Cardiac muscle cell (in vitro differentiated cells and primary cell): ENCODE measurements around the gene RNF214. TPM values are rescaled to one million over a fixed set of nuclear protein-coding genes. Genes with fewer than 3 reads are reported as not detected.

ENCODE experiments used
- DNase-seq, 2 donors: peaks; one replicate each; pipeline versions ENCODE4 v3.0.0 to v3.0.0-alpha.2; 2010 to 2017; ENCODE audit warnings: low read depth in 1 of 2, low spot score in 1 of 2
- H3K27ac ChIP-seq: fragments of 200-600 bp; sonication (generic); 2 replicates; pipeline ENCODE4 v1.5.1; 2016
- H3K27me3 ChIP-seq: fragments of 200-600 bp; sonication (generic); 2 replicates; pipeline ENCODE4 v1.6.0; 2016; ENCODE audit warnings: control low read depth
- H3K36me3 ChIP-seq: fragments of 200-600 bp; sonication (generic); 2 replicates; pipeline ENCODE4 v1.5.1; 2016; ENCODE audit warnings: control low read depth
- H3K4me1 ChIP-seq: fragments of 200-600 bp; sonication (generic); 2 replicates; pipeline ENCODE4 v1.8.1; 2017; ENCODE audit warnings: low read depth, mild to moderate bottlenecking, mixed run types
- H3K4me3 ChIP-seq: fragments of 200-600 bp; sonication (generic); 2 replicates; pipeline ENCODE4 v1.5.1; 2016; ENCODE audit warnings: mild to moderate bottlenecking
- H3K9me3 ChIP-seq: fragments of 200-600 bp; sonication (generic); 2 replicates; pipeline ENCODE4 v1.5.1; 2017; ENCODE audit warnings: low read depth, mild to moderate bottlenecking, control low read depth
- CTCF ChIP-seq: IDR thresholded peaks from 2 replicates; pipeline ENCODE4 v1.5.1; 2012; ENCODE audit warnings: low read depth, mild to moderate bottlenecking, low read length
- polyA plus RNA-seq: library from polyadenylated mRNA; unstranded; fragments of >200 nt; fragmentation: Nextera tagmentation; extraction: Ambion mirVana; gene quantifications from 2 replicates; pipeline ENCODE4 v1.2.1, GENCODE V29; 2016
- total RNA-seq: library from RNA; depleted of rRNA; stranded (reverse); fragments of >200 nt; gene quantifications from 2 replicates; pipeline ENCODE4 v1.2.3, GENCODE V29; 2016

Gene RNF214
- total and polyA plus RNA-seq, 2 experiments from 2014 or later = 13.8 to 20.0 TPM

GRCh38 chr11:117187428-117187798 is 45.1 kb upstream of the RNF214 start:
- TF ChIP-seq CTCF = no peak
- Histone ChIP-seq H3K4me1 (no peaks in the 10 kb centered on the region), H3K27me3 (no peaks in the 10 kb centered on the region), H3K36me3 (peaks cover 15% of the 10 kb centered on the region), H3K4me3 (no peak overlapping the region), H3K9me3 (no peaks in the 10 kb centered on the region), H3K27ac (no peak overlapping the region)
- DNase-seq = no peak

GRCh38 chr11:117187799-117188481 is 44.5 kb upstream of the RNF214 start:
- Histone ChIP-seq H3K9me3 (no peaks in the 10 kb centered on the region), H3K36me3 (peaks cover 15% of the 10 kb centered on the region), H3K27ac (no peak overlapping the region), H3K4me3 (no peak overlapping the region), H3K27me3 (no peaks in the 10 kb centered on the region), H3K4me1 (no peaks in the 10 kb centered on the region)
- TF ChIP-seq CTCF = no peak
- DNase-seq = no peak

GRCh38 chr11:117188620-117189081 is 43.8 kb upstream of the RNF214 start:
- no peaks in the 10 kb centered on the region for H3K27me3 ChIP-seq
- H3K4me1 ChIP-seq = no peaks in the 10 kb centered on the region
- no peak for DNase-seq
- H3K27ac ChIP-seq = no peak overlapping the region
- H3K9me3 ChIP-seq = no peaks in the 10 kb centered on the region
- TF ChIP-seq CTCF = no peak
- H3K4me3 ChIP-seq = no peak overlapping the region
- H3K36me3 ChIP-seq = peaks cover 13% of the 10 kb centered on the region

GRCh38 chr11:117189191-117189940 is 43.1 kb upstream of the RNF214 start:
- Histone ChIP-seq H3K27me3 (no peaks in the 10 kb centered on the region), H3K4me1 (no peaks in the 10 kb centered on the region), H3K9me3 (no peaks in the 10 kb centered on the region), H3K27ac (no peak overlapping the region), H3K4me3 (no peak overlapping the region), H3K36me3 (peaks cover 10% of the 10 kb centered on the region)
- no peak for DNase-seq
- TF ChIP-seq CTCF = no peak

GRCh38 chr11:117189941-117190544 is 42.4 kb upstream of the RNF214 start:
- no peak for DNase-seq
- Histone ChIP-seq H3K4me1 (no peaks in the 10 kb centered on the region), H3K27ac (no peak overlapping the region), H3K9me3 (no peaks in the 10 kb centered on the region), H3K27me3 (no peaks in the 10 kb centered on the region), H3K4me3 (no peak overlapping the region), H3K36me3 (peaks cover 12% of the 10 kb centered on the region)
- no peak for TF ChIP-seq CTCF
